Neural cell (in vitro differentiated cells): ENCODE measurements around the gene SLC37A1. TPM values are rescaled to one million over a fixed set of nuclear protein-coding genes. Genes with fewer than 3 reads are reported as not detected.

Experiments
- H2AFZ ChIP-seq: fragments of 200-600, 300-800 bp; sonication (generic), shearing (Covaris generic); 2 replicates; pipeline ENCODE4 v1.6.0; 2014; ENCODE audit warnings: low read depth, mild to moderate bottlenecking, antibody characterized with exemption, low read length, moderate library complexity
- H3F3A ChIP-seq: fragments of 200-600 bp; shearing (Covaris generic); 2 replicates; pipeline ENCODE4 v1.6.1; 2016; ENCODE audit warnings: mild to moderate bottlenecking, moderate library complexity, mixed read lengths, antibody characterized with exemption, low read length; ENCODE audit not compliant: insufficient read depth, poor library complexity, severe bottlenecking
- H3K27ac ChIP-seq: fragments of 200-600, 300-800 bp; sonication (generic), shearing (Covaris generic); 2 replicates; pipeline ENCODE4 v1.5.1; 2014; ENCODE audit warnings: mild to moderate bottlenecking, low read length, moderate library complexity
- H3K27me3 ChIP-seq: fragments of 300-800, 200-600 bp; sonication (generic), shearing (Covaris generic); 2 replicates; pipeline ENCODE4 v1.6.0; 2014; ENCODE audit warnings: mild to moderate bottlenecking, low read depth, low read length, moderate library complexity; ENCODE audit not compliant: insufficient read depth
- H3K36me3 ChIP-seq: fragments of 300-800, 200-600 bp; sonication (generic), shearing (Covaris generic); 2 replicates; pipeline ENCODE4 v1.5.1; 2014; ENCODE audit warnings: mild to moderate bottlenecking, antibody characterized with exemption, low read length, moderate library complexity; ENCODE audit not compliant: insufficient read depth
- H3K4me2 ChIP-seq: fragments of 300-800, 200-600 bp; sonication (generic), shearing (Covaris generic); 2 replicates; pipeline ENCODE4 v1.6.0; 2014; ENCODE audit warnings: mild to moderate bottlenecking, low read length
- H3K4me3 ChIP-seq: fragments of 300-800, 200-600 bp; sonication (generic), shearing (Covaris generic); 2 replicates; pipeline ENCODE4 v1.5.1; 2014; ENCODE audit warnings: mild to moderate bottlenecking, low read length, moderate library complexity
- H3K79me2 ChIP-seq: fragments of 200-600 bp; shearing (Covaris generic); replicated peaks from 2 replicates; pipeline ENCODE4 v1.6.0; 2014; ENCODE audit warnings: mild to moderate bottlenecking, low read length, moderate library complexity; ENCODE audit not compliant: insufficient read depth
- H3K9ac ChIP-seq: fragments of 300-800, 200-600 bp; sonication (generic), shearing (Covaris generic); 2 replicates; pipeline ENCODE4 v1.6.1; 2016; ENCODE audit warnings: mild to moderate bottlenecking, low read length, mixed read lengths
- H3K9me2 ChIP-seq: fragments of 200-600 bp; shearing (Covaris generic); 2 replicates; pipeline ENCODE4 v1.6.1; 2016; ENCODE audit warnings: mild to moderate bottlenecking, low read length, mixed read lengths; ENCODE audit not compliant: insufficient read depth
- H3K9me3 ChIP-seq: fragments of 200-600, 300-800 bp; sonication (generic), shearing (Covaris generic); 2 replicates; pipeline ENCODE4 v1.6.1; 2016; ENCODE audit warnings: mild to moderate bottlenecking, mixed run types, low read length, moderate library complexity, mixed read lengths
- H4K20me1 ChIP-seq: fragments of 200-600 bp; shearing (Covaris generic); 2 replicates; pipeline ENCODE4 v1.6.1; 2016; ENCODE audit warnings: mild to moderate bottlenecking, mixed run types; ENCODE audit not compliant: insufficient read depth
- CTCF ChIP-seq: fragments of 450-650 bp; IDR thresholded peaks from 2 replicates; pipeline ENCODE4 v1.5.1; 2014; ENCODE audit warnings: antibody characterized with exemption, mild to moderate bottlenecking, moderate library complexity; ENCODE audit not compliant: poor library complexity, severe bottlenecking
- EP300 ChIP-seq: fragments of 450-650 bp; conservative IDR thresholded peaks from 2 replicates; pipeline ENCODE4 v1.6.1; 2014; ENCODE audit warnings: antibody characterized with exemption, mild to moderate bottlenecking, moderate library complexity; ENCODE audit not compliant: poor library complexity, severe bottlenecking
- MXI1 ChIP-seq: fragments of 450-650 bp; conservative IDR thresholded peaks from 2 replicates; pipeline ENCODE4 v1.6.1; 2014; ENCODE audit warnings: antibody characterized with exemption, mild to moderate bottlenecking; ENCODE audit not compliant: poor library complexity, severe bottlenecking
- POLR2AphosphoS5 ChIP-seq: IDR thresholded peaks from 2 replicates; pipeline ENCODE4 v1.6.1; 2012
- RAD21 ChIP-seq: fragments of 450-650 bp; conservative IDR thresholded peaks from 2 replicates; pipeline ENCODE4 v1.6.1; 2014; ENCODE audit warnings: antibody characterized with exemption, mild to moderate bottlenecking, moderate library complexity
- SMC3 ChIP-seq: fragments of 450-650 bp; conservative IDR thresholded peaks from 2 replicates; pipeline ENCODE4 v1.6.1; 2014; ENCODE audit warnings: antibody characterized with exemption, mild to moderate bottlenecking, moderate library complexity; ENCODE audit not compliant: poor library complexity
- TAF1 ChIP-seq: IDR thresholded peaks from 2 replicates; pipeline ENCODE4 v1.6.1; 2012; ENCODE audit warnings: low read depth
- polyA plus RNA-seq: library from polyadenylated mRNA; depleted of rRNA; stranded (reverse); fragments of >200 nt; gene quantifications from 2 replicates; pipeline ENCODE4 v1.2.3, GENCODE V29; 2014
- TF ChIP-seq, protein P1 (sequence below): IDR thresholded peaks from 2 replicates; pipeline ENCODE4 v1.6.1; 2012; ENCODE audit warnings: borderline replicate concordance

The SLC37A1 gene
- polyA plus RNA-seq, 1 donor from 2014 or later = 60.7 TPM

DNA sequence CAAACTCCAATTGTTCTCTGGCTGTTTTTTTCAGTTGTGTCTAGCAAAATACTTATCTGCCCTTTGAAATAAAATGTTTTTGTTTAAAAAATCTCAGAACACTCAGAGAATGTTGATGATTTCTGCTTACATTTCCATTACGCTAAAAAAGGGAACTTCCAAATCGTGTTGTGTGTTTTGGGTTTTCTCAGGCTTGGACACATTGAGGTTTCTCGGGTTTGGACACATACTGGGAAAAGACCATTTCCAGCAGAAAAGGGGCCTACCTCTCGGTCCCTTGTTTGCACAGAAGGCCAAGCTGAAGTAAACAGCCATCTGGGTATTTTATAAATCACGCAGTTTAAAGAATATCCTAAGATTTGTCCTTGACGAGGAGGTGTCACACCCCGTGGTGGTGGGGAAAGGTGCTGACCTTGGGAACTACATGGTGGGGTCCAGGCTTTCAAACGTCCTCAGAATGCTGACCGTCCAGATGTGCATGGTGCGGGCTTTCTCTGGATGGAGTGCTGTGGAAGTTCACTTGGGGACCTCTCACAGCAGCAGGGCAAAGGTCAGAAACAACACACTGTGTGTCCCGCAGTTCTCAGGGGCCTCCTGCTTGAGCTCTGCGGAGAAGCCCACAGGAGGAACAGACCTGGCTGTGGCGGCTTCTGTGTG lies 67.8 kb downstream of the SLC37A1 start:
- H3K4me2 ChIP-seq = no peak overlapping the region
- H3K9me3 ChIP-seq = peaks cover 6% of the 10 kb centered on the region
- no peak overlapping the region for H2AFZ ChIP-seq
- no peaks in the 10 kb centered on the region for H3K9me2 ChIP-seq
- H3K27ac ChIP-seq = no peak overlapping the region
- H3K9ac ChIP-seq = no peak overlapping the region
- TF ChIP-seq MXI1 (no peak), POLR2AphosphoS5 (no peak), TAF1 (no peak), CTCF (no peak), EP300 (no peak), SMC3 (no peak)
- TF ChIP-seq, protein P1, sequence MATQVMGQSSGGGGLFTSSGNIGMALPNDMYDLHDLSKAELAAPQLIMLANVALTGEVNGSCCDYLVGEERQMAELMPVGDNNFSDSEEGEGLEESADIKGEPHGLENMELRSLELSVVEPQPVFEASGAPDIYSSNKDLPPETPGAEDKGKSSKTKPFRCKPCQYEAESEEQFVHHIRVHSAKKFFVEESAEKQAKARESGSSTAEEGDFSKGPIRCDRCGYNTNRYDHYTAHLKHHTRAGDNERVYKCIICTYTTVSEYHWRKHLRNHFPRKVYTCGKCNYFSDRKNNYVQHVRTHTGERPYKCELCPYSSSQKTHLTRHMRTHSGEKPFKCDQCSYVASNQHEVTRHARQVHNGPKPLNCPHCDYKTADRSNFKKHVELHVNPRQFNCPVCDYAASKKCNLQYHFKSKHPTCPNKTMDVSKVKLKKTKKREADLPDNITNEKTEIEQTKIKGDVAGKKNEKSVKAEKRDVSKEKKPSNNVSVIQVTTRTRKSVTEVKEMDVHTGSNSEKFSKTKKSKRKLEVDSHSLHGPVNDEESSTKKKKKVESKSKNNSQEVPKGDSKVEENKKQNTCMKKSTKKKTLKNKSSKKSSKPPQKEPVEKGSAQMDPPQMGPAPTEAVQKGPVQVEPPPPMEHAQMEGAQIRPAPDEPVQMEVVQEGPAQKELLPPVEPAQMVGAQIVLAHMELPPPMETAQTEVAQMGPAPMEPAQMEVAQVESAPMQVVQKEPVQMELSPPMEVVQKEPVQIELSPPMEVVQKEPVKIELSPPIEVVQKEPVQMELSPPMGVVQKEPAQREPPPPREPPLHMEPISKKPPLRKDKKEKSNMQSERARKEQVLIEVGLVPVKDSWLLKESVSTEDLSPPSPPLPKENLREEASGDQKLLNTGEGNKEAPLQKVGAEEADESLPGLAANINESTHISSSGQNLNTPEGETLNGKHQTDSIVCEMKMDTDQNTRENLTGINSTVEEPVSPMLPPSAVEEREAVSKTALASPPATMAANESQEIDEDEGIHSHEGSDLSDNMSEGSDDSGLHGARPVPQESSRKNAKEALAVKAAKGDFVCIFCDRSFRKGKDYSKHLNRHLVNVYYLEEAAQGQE = no peak
- H4K20me1 ChIP-seq = no peaks in the 10 kb centered on the region
- no peaks in the 10 kb centered on the region for H3K79me2 ChIP-seq
- H3K27me3 ChIP-seq = no peaks in the 10 kb centered on the region
- H3F3A ChIP-seq = no peaks in the 10 kb centered on the region
- peaks cover 20% of the 10 kb centered on the region for H3K36me3 ChIP-seq
- no peak overlapping the region for H3K4me3 ChIP-seq

DNA sequence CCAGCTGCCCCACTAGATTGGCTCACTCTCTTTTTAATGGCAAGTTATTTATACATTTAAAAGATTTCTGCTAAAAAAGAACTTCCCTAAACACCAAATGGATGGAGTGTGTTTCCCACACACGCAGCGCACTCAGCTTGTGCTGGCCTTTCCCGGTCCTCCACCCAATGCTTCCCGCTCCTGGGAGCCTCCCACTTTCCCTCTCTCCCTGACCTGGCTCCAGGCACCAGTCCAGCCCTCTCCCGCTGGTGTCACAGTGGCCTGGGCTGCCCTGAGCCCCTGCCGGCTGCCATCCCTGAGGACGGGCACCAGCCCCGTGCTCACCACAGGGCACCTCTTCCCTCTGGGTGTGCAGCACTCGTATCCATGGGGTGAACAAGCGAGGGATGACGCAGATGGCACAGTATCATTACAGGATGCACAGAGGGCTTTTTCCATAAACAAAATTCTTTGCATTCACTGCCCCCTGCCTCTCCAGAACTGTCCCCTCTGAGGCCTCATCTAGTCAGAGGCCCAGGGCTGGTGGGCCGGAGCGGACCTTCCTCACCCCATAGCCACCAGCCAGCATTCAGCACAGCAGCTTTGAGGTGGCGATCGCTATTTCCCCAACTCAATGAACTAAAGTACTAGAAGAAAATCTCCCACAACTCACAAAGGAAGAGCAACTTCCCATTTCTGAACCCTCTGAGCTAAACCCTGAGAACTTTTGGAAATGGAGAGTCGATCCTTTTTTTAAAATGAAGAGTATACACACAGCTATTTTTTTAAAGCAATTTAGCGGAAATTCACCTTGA lies 68.5 kb downstream of the SLC37A1 start:
- TF ChIP-seq RAD21 = no peak
- TF ChIP-seq EP300 = no peak
- TF ChIP-seq, protein P1 = no peak
- TF ChIP-seq CTCF = no peak
- no peak for TF ChIP-seq TAF1
- no peak for TF ChIP-seq SMC3
- Histone ChIP-seq H3K9ac (no peak overlapping the region), H3F3A (no peaks in the 10 kb centered on the region), H4K20me1 (no peaks in the 10 kb centered on the region), H3K4me3 (no peak overlapping the region), H3K27me3 (no peaks in the 10 kb centered on the region), H3K9me3 (peaks cover 6% of the 10 kb centered on the region), H3K9me2 (no peaks in the 10 kb centered on the region), H3K4me2 (no peak overlapping the region), H2AFZ (no peak overlapping the region), H3K79me2 (no peaks in the 10 kb centered on the region), H3K27ac (no peak overlapping the region), H3K36me3 (peaks cover 20% of the 10 kb centered on the region)
